ENCODE data around the gene KANK2. TPM values are rescaled to one million over a fixed set of nuclear protein-coding genes. Genes with fewer than 3 reads are reported as not detected.

The KANK2 gene
- total and polyA plus RNA-seq, 2 of the 13 experiments (the other 11 are each of a cell fraction or from before 2014, with no cell fraction given): 5.7 to 12.9 TPM

GRCh38 chr19:11236324-11237301 is 39.3 kb upstream of the KANK2 start (continued):
- 0 out of 2 replicates have a peak, but pooled peaks have one; percentile 34 for TF ChIP-seq AFF4 (CRISPR knock-in tag; IDR thresholded peaks at IDR 0.05)
- peak; percentile 33; the same call in 1 of the 2 replicates for TF ChIP-seq HNF1A (IDR thresholded peaks at IDR 0.05; ENCODE audit: low read depth)
- TF ChIP-seq HNF1A (CRISPR knock-in tag; IDR thresholded peaks at IDR 0.05; ENCODE audit: borderline replicate concordance): peak; percentile 79; the same call in 1 of the 2 replicates
- TF ChIP-seq AGO2 (optimal IDR thresholded peaks at IDR 0.05; ENCODE audit: low read depth, low read length): peak; percentile 63
- TF ChIP-seq ZNF224 (CRISPR knock-in tag; IDR thresholded peaks at IDR 0.05): no peak
- no peak for TF ChIP-seq ZNF12 (CRISPR knock-in tag; IDR thresholded peaks at IDR 0.05)
- TF ChIP-seq ZNF768 (CRISPR knock-in tag; IDR thresholded peaks at IDR 0.05): peak; percentile 52
- TF ChIP-seq ZBTB7B (CRISPR knock-in tag; IDR thresholded peaks at IDR 0.05): peak; percentile 97; the same call in 1 of the 2 replicates
- no peak for TF ChIP-seq DZIP1 (CRISPR knock-in tag; IDR thresholded peaks at IDR 0.05)
- no peak for TF ChIP-seq ZNF10 (CRISPR knock-in tag; IDR thresholded peaks at IDR 0.05; ENCODE audit: borderline replicate concordance, low read depth)
- TF ChIP-seq ZNF879 (CRISPR knock-in tag; IDR thresholded peaks at IDR 0.05): no peak; the same call in 1 of the 2 replicates
- TF ChIP-seq IKZF4 (CRISPR knock-in tag; IDR thresholded peaks at IDR 0.05; ENCODE audit: borderline replicate concordance, low read depth, not compliant biosample characterization): peak; percentile 60
- TF ChIP-seq ZSCAN12 (CRISPR knock-in tag; IDR thresholded peaks at IDR 0.05): no peak
- TF ChIP-seq ZNF451 (CRISPR knock-in tag; IDR thresholded peaks at IDR 0.05): peak; percentile 71; the same call in 1 of the 2 replicates
- TF ChIP-seq SP2 (CRISPR knock-in tag; IDR thresholded peaks at IDR 0.05): no peak
- TF ChIP-seq ZNF790 (CRISPR knock-in tag; IDR thresholded peaks at IDR 0.05; ENCODE audit: borderline replicate concordance): peak; percentile 58; the same call in 1 of the 2 replicates

Measured in HepG2 (cell line).